ENCODE measurements around the gene POFUT1. TPM values are rescaled to one million over a fixed set of nuclear protein-coding genes. Genes with fewer than 3 reads are reported as not detected.

The POFUT1 gene
- total RNA-seq, 1 donor from 2014 or later: 40.9 TPM

- no peak for DNase-seq (ENCODE audit: low spot score)
Observed at GRCh38 chr20:32205843-32206759, 1.6 kb upstream of the POFUT1 start.

- DNase-seq (ENCODE audit: low spot score): no peak
Observed at GRCh38 chr20:32206760-32207625, 687 bp upstream of the POFUT1 start.

DNA sequence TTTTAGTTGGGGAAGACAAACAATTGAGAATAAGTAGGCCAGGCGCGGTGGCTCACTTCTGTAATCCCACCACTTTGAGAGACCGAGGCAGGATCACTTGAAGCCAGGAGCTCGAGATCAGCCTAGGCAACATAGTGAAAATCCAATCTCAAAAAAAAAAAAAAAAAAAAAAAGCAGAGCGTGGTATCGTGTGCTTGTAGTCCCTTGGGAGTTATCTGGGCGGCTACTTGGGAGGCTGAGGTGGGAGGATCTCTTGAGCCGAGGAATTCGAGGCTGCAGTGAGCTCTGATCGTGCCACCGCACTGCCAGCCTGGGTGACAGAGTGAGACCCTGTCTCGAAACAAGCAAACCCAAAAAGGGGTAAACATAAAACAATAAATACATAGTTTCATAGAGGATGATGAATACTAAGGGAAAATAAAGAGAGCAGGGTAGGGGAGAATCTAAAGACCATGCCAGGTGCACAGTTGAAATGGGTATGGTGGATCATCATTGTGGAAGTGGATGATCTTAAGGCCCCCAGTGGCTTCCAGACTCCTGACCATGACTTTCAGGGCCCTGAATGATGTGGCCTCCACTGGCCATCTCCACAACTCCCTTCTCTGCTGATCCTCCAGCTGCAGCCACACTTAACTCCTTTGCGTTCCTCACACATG lies 947 bp downstream of the POFUT1 start:
- no peak for DNase-seq (ENCODE audit: low spot score)

DNA sequence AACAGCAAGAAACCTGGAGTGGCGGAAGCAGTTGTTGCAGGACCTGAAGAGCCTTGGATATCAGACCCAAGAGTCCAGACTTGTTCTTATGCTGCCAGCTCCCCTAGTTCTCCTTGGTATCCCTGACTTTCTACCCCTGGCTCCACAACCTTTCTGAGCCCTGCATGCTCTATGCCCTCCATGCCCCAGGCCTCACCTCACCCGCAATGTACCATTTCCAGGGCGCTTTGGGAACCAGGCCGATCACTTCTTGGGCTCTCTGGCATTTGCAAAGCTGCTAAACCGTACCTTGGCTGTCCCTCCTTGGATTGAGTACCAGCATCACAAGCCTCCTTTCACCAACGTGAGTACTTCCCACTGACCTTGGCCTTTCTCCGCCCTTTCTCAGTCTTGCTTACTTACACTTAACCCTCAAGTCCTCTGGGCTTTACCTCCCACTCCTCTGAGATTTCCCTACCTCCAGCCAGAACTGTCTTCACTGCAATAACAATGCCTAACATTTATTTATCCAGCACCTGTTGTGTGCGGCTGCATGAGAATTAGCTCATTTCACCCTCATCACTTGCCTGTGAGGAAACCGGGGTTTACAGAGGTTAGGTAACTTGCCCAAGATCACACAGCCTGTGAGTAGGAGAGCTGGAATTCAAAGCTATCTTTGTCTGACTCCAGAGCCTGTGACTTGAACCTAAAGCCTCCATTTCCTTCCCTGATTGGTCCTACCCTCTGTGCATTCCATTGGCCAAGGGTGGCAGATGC lies 2.3 kb downstream of the POFUT1 start:
- DNase-seq (ENCODE audit: low spot score): no peak

DNA sequence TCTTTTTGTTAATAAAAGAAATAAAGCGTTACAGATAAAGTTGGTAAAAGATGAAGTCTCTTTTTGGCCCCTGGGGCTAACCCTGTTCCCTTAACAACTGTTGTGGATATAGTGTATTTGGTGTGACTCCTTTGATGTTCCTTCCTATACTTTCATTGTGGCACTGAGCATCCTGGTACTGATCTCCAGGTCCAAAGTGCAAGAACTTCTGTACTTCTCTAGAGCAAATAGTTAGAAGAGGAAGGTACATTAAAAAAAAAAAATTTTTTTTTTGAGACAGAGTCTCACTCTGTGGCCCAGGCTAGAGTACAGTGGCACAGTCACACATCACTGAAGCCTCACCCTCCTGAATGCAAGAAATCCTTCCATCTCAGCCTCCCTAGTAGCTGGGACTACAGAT lies 6.2 kb downstream of the POFUT1 start:
- no peak for DNase-seq (ENCODE audit: low spot score)

GRCh38 chr20:32215147-32215546 lies 7.5 kb downstream of the POFUT1 start:
- DNase-seq (ENCODE audit: low spot score): no peak

DNA sequence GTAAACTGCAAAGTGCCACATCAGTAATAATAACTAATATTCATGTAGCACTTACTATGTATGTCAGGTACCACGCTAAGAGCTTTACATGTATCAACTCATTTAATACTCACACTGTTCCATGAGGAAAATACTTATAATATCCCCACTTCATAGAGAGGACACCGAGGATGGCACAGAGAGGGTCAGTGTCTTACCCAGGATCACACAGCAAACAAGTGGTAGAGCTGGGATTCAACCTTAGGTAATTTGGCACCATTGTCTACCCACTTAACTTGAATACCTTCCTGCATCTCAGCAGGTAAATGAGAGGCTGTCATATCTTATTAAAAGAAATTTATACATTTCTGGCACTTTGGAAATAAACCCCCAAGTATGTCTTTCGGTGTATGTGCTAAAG lies 8.0 kb downstream of the POFUT1 start:
- DNase-seq (ENCODE audit: low spot score): no peak

- no peak for DNase-seq (ENCODE audit: low spot score)
Observed at GRCh38 chr20:32216179-32217142, 8.8 kb downstream of the POFUT1 start.

- no peak for DNase-seq (ENCODE audit: low spot score)
Observed at GRCh38 chr20:32218156-32218900, 10.6 kb downstream of the POFUT1 start.

- DNase-seq (ENCODE audit: low spot score): no peak
Observed at GRCh38 chr20:32224463-32224862, 16.8 kb downstream of the POFUT1 start.

DNA sequence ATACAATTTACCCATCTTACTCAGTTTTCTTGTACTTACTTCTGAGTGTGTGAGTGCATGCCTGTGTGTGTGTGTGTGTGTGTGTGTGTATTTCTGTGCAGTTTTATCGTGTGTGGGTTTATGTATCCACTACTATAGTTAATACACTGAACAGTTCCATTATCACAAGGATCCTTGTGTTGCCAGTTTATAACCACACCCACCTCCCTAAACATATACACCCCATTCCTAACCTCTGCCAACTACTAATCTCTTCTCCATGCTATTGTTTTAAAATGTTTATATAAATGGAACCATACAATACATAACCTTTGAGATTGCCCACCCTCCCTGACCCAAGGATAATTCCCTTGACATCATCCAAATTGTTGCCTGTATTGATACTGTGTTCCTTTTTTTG lies 18.7 kb downstream of the POFUT1 start:
- no peak for DNase-seq (ENCODE audit: low spot score)

GRCh38 chr20:32227306-32227705 lies 19.6 kb downstream of the POFUT1 start:
- no peak for DNase-seq (ENCODE audit: low spot score)

DNA sequence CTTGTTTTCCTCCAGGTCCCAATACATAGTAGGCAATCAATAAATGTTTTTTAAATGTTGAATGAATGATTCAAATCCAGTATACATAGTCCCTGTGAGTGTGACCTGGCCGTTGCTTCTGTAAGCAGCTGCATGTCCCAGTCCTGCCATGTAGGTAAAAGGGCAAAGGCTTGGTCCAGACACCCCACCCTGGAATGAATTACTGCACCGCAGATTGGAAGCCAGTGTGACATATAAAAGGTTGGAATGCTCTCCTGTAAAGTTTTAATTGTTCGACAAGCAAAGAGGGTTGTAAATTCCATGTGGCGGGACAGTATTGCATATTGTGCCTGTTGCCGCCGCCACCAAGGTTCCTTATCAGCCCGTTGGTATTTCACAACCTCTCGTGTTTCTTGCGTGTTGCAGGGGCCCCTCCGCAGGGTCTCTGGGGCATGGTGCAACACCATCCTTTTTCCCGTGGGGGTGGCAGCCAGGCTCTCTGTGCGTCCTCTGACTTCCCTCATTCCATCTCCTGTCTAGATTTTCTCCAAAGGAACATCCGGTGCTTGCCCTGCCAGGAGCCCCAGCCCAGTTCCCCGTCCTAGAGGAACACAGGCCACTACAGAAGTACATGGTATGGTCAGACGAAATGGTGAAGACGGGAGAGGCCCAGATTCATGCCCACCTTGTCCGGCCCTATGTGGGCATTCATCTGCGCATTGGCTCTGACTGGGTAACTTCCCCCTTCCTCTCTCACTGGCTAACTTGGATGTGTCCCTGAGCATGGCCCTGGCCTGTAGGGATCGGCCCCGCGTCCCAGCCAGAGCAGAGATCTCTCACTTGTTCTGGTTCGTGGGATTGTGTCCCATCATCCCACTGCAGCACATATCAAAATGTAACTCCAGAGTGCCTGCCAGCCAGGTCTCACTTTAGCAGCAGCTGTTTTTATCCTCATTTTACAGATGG lies 20.3 kb downstream of the POFUT1 start:
- DNase-seq (ENCODE audit: low spot score): no peak

GRCh38 chr20:32229251-32229747 lies 21.6 kb downstream of the POFUT1 start:
- no peak for DNase-seq (ENCODE audit: low spot score)

DNA sequence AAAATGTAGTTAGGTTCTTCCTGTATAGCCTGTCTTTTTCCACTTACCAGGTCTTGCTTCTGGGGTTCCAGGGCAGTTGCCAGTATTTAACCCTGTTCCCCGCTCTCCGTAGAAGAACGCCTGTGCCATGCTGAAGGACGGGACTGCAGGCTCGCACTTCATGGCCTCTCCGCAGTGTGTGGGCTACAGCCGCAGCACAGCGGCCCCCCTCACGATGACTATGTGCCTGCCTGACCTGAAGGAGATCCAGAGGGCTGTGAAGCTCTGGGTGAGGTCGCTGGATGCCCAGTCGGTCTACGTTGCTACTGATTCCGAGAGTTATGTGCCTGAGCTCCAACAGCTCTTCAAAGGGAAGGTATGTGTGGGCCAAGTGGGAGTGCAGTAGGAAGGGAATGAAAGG lies 23.0 kb downstream of the POFUT1 start:
- DNase-seq (ENCODE audit: low spot score): no peak

- no peak for DNase-seq (ENCODE audit: low spot score)
Observed at GRCh38 chr20:32231245-32231644, 23.6 kb downstream of the POFUT1 start.

DNA sequence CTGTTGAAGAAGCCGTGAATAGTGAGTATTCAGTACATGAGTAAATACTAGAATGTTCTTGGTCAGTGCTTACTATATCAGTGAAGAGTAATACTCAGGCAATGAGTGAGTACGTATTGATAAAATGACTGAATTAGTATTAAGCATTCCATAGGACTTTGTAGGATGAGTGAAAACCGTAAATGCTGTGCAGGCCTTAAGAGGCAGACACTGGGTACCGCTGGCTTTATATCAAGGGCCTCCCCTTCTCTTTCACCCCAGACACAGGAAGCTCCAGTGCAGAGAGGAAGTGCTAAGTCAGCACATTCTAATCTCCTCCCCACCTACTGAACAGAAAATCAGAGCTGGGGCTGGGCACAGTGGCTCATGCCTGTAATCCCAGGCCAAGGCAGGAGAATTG lies 24.2 kb downstream of the POFUT1 start:
- DNase-seq (ENCODE audit: low spot score): no peak

All from mesenteric fat pad (tissue), 1 donor.